ENCODE measurements around the gene LSM11.

LSM11 gene

GRCh38 chr5:157749462-157749799, 5.9 kb downstream of the LSM11 start:
- WGBS (ENCODE audit: extremely low coverage, insufficient coverage, low lambda C conversion rate): no CpG with 5 or more reads among the region's 11 CpGs
- Histone ChIP-seq H3K56ac (ENCODE audit: low read length) (no peak overlapping the region), H3K4me2 (ENCODE audit: low read length) (no peak overlapping the region), H3K79me2 (ENCODE audit: control insufficient read depth, insufficient read depth, low read length) (no peaks in the 10 kb centered on the region), H3K4ac (ENCODE audit: low read depth, low read length) (no peak overlapping the region), H2BK120ac (ENCODE audit: low read depth, low read length) (no peak overlapping the region), H3K4me3 (ENCODE audit: low read length) (no peak overlapping the region), H3K23ac (ENCODE audit: low read length) (no peak overlapping the region), H3K27me3 (ENCODE audit: insufficient read depth, low read length, poor library complexity) (no peaks in the 10 kb centered on the region), H3K9ac (ENCODE audit: low read length) (no peak overlapping the region), H2BK5ac (ENCODE audit: low read length) (no peak overlapping the region), H3K18ac (ENCODE audit: low read length) (no peak overlapping the region), H3K79me1 (ENCODE audit: low read length) (no peaks in the 10 kb centered on the region), H3K36me3 (ENCODE audit: control insufficient read depth, insufficient read depth, low read length) (no peaks in the 10 kb centered on the region), H3K27ac (ENCODE audit: low read depth, low read length) (no peak overlapping the region), H4K5ac (ENCODE audit: low read length) (no peak overlapping the region), H2BK15ac (replicated peaks; ENCODE audit: low read depth) (no peak overlapping the region), H3K4me1 (ENCODE audit: control insufficient read depth, low read depth, low read length) (peaks cover 3% of the 10 kb centered on the region), H2AK5ac (ENCODE audit: low read length) (no peak overlapping the region), H4K8ac (ENCODE audit: low read depth, low read length) (no peak overlapping the region)
- no peak for DNase-seq

- Histone ChIP-seq H3K9ac (ENCODE audit: low read length) (no peak overlapping the region), H3K18ac (ENCODE audit: low read length) (no peak overlapping the region), H3K79me1 (ENCODE audit: low read length) (no peaks in the 10 kb centered on the region), H3K27ac (ENCODE audit: low read depth, low read length) (no peak overlapping the region), H2BK120ac (ENCODE audit: low read depth, low read length) (no peak overlapping the region), H3K56ac (ENCODE audit: low read length) (no peak overlapping the region), H2AK5ac (ENCODE audit: low read length) (no peak overlapping the region), H3K4ac (ENCODE audit: low read depth, low read length) (no peak overlapping the region), H2BK5ac (ENCODE audit: low read length) (no peak overlapping the region), H3K79me2 (ENCODE audit: control insufficient read depth, insufficient read depth, low read length) (no peaks in the 10 kb centered on the region), H4K8ac (ENCODE audit: low read depth, low read length) (no peak overlapping the region), H2BK15ac (replicated peaks; ENCODE audit: low read depth) (no peak overlapping the region), H3K36me3 (ENCODE audit: control insufficient read depth, insufficient read depth, low read length) (no peaks in the 10 kb centered on the region), H3K4me1 (ENCODE audit: control insufficient read depth, low read depth, low read length) (no peaks in the 10 kb centered on the region), H3K23ac (ENCODE audit: low read length) (no peak overlapping the region), H3K4me3 (ENCODE audit: low read length) (no peak overlapping the region), H4K5ac (ENCODE audit: low read length) (no peak overlapping the region), H3K27me3 (ENCODE audit: insufficient read depth, low read length, poor library complexity) (no peaks in the 10 kb centered on the region), H3K4me2 (ENCODE audit: low read length) (no peak overlapping the region)
- WGBS (ENCODE audit: extremely low coverage, insufficient coverage, low lambda C conversion rate): no CpG with 5 or more reads among the region's 1 CpG
- no peak for DNase-seq
These were observed 6.8 kb downstream of the LSM11 start for GRCh38 chr5:157750320-157750719.

GRCh38 chr5:157756122-157756521, 12.6 kb downstream of the LSM11 start:
- Histone ChIP-seq H4K8ac (ENCODE audit: low read depth, low read length) (no peak overlapping the region), H3K4ac (ENCODE audit: low read depth, low read length) (no peak overlapping the region), H3K27ac (ENCODE audit: low read depth, low read length) (no peak overlapping the region), H3K4me2 (ENCODE audit: low read length) (no peak overlapping the region), H3K9ac (ENCODE audit: low read length) (no peak overlapping the region), H3K4me3 (ENCODE audit: low read length) (no peak overlapping the region), H3K23ac (ENCODE audit: low read length) (no peak overlapping the region), H3K27me3 (ENCODE audit: insufficient read depth, low read length, poor library complexity) (no peaks in the 10 kb centered on the region), H3K79me2 (ENCODE audit: control insufficient read depth, insufficient read depth, low read length) (no peaks in the 10 kb centered on the region), H3K4me1 (ENCODE audit: control insufficient read depth, low read depth, low read length) (no peaks in the 10 kb centered on the region), H2BK15ac (replicated peaks; ENCODE audit: low read depth) (no peak overlapping the region), H3K36me3 (ENCODE audit: control insufficient read depth, insufficient read depth, low read length) (no peaks in the 10 kb centered on the region), H3K18ac (ENCODE audit: low read length) (no peak overlapping the region), H3K56ac (ENCODE audit: low read length) (no peak overlapping the region), H2BK5ac (ENCODE audit: low read length) (no peak overlapping the region), H4K5ac (ENCODE audit: low read length) (no peak overlapping the region), H2AK5ac (ENCODE audit: low read length) (no peak overlapping the region), H2BK120ac (ENCODE audit: low read depth, low read length) (no peak overlapping the region), H3K79me1 (ENCODE audit: low read length) (no peaks in the 10 kb centered on the region)
- no peak for DNase-seq
- no CpG with 5 or more reads among the region's 3 CpGs for WGBS (ENCODE audit: extremely low coverage, insufficient coverage, low lambda C conversion rate)

- H3K4me1 ChIP-seq (ENCODE audit: control insufficient read depth, low read depth, low read length): no peaks in the 10 kb centered on the region
These were observed 15.2 kb downstream of the LSM11 start for GRCh38 chr5:157758706-157759105.

GRCh38 chr5:157761690-157762621, 18.4 kb downstream of the LSM11 start:
- Histone ChIP-seq H3K4me2 (ENCODE audit: low read length) (no peak overlapping the region), H2AK5ac (ENCODE audit: low read length) (no peak overlapping the region)
- WGBS (ENCODE audit: extremely low coverage, insufficient coverage, low lambda C conversion rate): no CpG with 5 or more reads among the region's 10 CpGs

More at GRCh38 chr5:157758706-157759105, 15.2 kb downstream of the LSM11 start:
- Histone ChIP-seq H3K36me3 (ENCODE audit: control insufficient read depth, insufficient read depth, low read length) (no peaks in the 10 kb centered on the region), H3K27me3 (ENCODE audit: insufficient read depth, low read length, poor library complexity) (no peaks in the 10 kb centered on the region), H3K4ac (ENCODE audit: low read depth, low read length) (no peak overlapping the region), H3K4me2 (ENCODE audit: low read length) (no peak overlapping the region), H3K27ac (ENCODE audit: low read depth, low read length) (no peak overlapping the region), H3K56ac (ENCODE audit: low read length) (no peak overlapping the region), H3K79me2 (ENCODE audit: control insufficient read depth, insufficient read depth, low read length) (no peaks in the 10 kb centered on the region), H4K5ac (ENCODE audit: low read length) (no peak overlapping the region), H3K4me3 (ENCODE audit: low read length) (no peak overlapping the region), H4K8ac (ENCODE audit: low read depth, low read length) (no peak overlapping the region), H3K18ac (ENCODE audit: low read length) (no peak overlapping the region), H2AK5ac (ENCODE audit: low read length) (no peak overlapping the region), H3K23ac (ENCODE audit: low read length) (no peak overlapping the region), H2BK15ac (replicated peaks; ENCODE audit: low read depth) (no peak overlapping the region), H2BK120ac (ENCODE audit: low read depth, low read length) (no peak overlapping the region), H3K79me1 (ENCODE audit: low read length) (no peaks in the 10 kb centered on the region), H3K9ac (ENCODE audit: low read length) (no peak overlapping the region), H2BK5ac (ENCODE audit: low read length) (no peak overlapping the region)
- WGBS (ENCODE audit: extremely low coverage, insufficient coverage, low lambda C conversion rate): no CpG with 5 or more reads among the region's 1 CpG
- no peak for DNase-seq

GRCh38 chr5:157764531-157764930, 21.0 kb downstream of the LSM11 start:
- Histone ChIP-seq H3K79me2 (ENCODE audit: control insufficient read depth, insufficient read depth, low read length) (no peaks in the 10 kb centered on the region), H3K4ac (ENCODE audit: low read depth, low read length) (no peak overlapping the region), H3K9ac (ENCODE audit: low read length) (no peak overlapping the region), H3K4me3 (ENCODE audit: low read length) (no peak overlapping the region), H4K5ac (ENCODE audit: low read length) (no peak overlapping the region), H2AK5ac (ENCODE audit: low read length) (no peak overlapping the region), H2BK5ac (ENCODE audit: low read length) (no peak overlapping the region), H3K36me3 (ENCODE audit: control insufficient read depth, insufficient read depth, low read length) (no peaks in the 10 kb centered on the region), H3K4me1 (ENCODE audit: control insufficient read depth, low read depth, low read length) (no peaks in the 10 kb centered on the region), H3K56ac (ENCODE audit: low read length) (no peak overlapping the region), H2BK120ac (ENCODE audit: low read depth, low read length) (no peak overlapping the region), H3K18ac (ENCODE audit: low read length) (no peak overlapping the region), H3K4me2 (ENCODE audit: low read length) (no peak overlapping the region), H3K27me3 (ENCODE audit: insufficient read depth, low read length, poor library complexity) (no peaks in the 10 kb centered on the region), H4K8ac (ENCODE audit: low read depth, low read length) (no peak overlapping the region), H3K27ac (ENCODE audit: low read depth, low read length) (no peak overlapping the region), H3K79me1 (ENCODE audit: low read length) (no peaks in the 10 kb centered on the region), H3K23ac (ENCODE audit: low read length) (no peak overlapping the region), H2BK15ac (replicated peaks; ENCODE audit: low read depth) (no peak overlapping the region)
- DNase-seq: no peak
- WGBS (ENCODE audit: extremely low coverage, insufficient coverage, low lambda C conversion rate): no CpG with 5 or more reads among the region's 6 CpGs

More at GRCh38 chr5:157761690-157762621, 18.4 kb downstream of the LSM11 start:
- no peak overlapping the region for H2BK15ac ChIP-seq (replicated peaks; ENCODE audit: low read depth)
- H3K4me3 ChIP-seq (ENCODE audit: low read length): no peak overlapping the region
- H3K4me1 ChIP-seq (ENCODE audit: control insufficient read depth, low read depth, low read length): no peaks in the 10 kb centered on the region
- H3K23ac ChIP-seq (ENCODE audit: low read length): no peak overlapping the region
- no peak overlapping the region for H2BK5ac ChIP-seq (ENCODE audit: low read length)
- no peak overlapping the region for H4K8ac ChIP-seq (ENCODE audit: low read depth, low read length)
- H3K36me3 ChIP-seq (ENCODE audit: control insufficient read depth, insufficient read depth, low read length): no peaks in the 10 kb centered on the region
- peak; percentile 80 for DNase-seq
- H3K79me2 ChIP-seq (ENCODE audit: control insufficient read depth, insufficient read depth, low read length): no peaks in the 10 kb centered on the region
- H4K5ac ChIP-seq (ENCODE audit: low read length): no peak overlapping the region
- no peak overlapping the region for H3K56ac ChIP-seq (ENCODE audit: low read length)
- H3K27me3 ChIP-seq (ENCODE audit: insufficient read depth, low read length, poor library complexity): no peaks in the 10 kb centered on the region
- no peak overlapping the region for H2BK120ac ChIP-seq (ENCODE audit: low read depth, low read length)
- H3K18ac ChIP-seq (ENCODE audit: low read length): peak overlapping the region; percentile 13
- no peak overlapping the region for H3K9ac ChIP-seq (ENCODE audit: low read length)
- H3K27ac ChIP-seq (ENCODE audit: low read depth, low read length): no peak overlapping the region
- H3K79me1 ChIP-seq (ENCODE audit: low read length): no peaks in the 10 kb centered on the region
- H3K4ac ChIP-seq (ENCODE audit: low read depth, low read length): no peak overlapping the region

Data from mesendoderm (in vitro differentiated cells).